ENCODE measurements around the gene NLRP12. TPM values are rescaled to one million over a fixed set of nuclear protein-coding genes. Genes with fewer than 3 reads are reported as not detected.

The NLRP12 gene
- polyA plus RNA-seq, 1 experiment, result not detected

DNA sequence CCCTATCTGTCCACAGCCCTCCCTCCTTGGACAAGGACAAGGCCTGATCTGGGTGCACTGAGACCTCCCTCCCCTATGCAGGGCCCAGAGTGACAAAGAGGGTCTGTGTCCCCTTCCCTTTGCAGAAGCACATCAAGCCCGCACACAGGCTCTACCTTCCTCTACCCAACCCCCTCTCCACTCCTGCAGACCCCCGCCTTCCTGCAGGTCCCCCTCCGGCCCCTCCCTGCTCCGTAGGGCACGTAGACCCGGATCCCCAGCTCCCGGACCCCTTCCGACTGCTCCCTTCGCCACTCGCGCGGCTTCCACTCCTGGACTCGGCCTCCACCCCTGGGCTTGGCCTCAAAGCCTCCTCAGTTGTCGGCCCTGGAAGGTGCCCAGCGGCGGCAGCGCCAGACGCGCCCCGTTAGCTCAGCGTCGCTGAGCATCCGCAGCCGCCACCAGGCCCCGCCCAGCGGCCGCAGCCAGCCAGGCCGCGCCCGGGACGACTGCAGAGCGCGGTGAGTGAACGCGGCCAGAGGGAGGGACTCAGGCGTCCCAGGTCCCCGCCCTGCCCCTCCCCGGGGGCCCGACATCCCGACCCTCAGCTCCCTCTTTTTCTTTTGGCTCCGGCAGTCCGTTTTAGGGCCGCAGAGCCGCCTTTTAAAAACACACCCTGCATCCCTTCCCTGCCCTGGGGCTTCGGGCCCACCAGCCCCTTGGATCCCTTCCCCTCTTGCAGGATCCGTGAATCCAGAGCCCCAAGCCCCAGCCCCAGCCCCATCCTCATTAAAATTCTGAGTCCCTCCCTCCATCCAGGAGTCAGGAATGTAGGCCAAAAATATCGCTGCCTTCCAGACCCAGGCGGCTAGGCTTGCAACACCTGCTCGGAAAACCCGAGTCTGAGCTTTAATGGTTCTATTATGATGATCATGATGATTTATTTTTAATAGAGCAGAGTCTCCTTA lies 42.1 kb upstream of the NLRP12 start:
- H3K27me3 ChIP-seq (ENCODE audit: control insufficient read depth, insufficient read depth, low read length), result no peaks in the 10 kb centered on the region
- no peak for DNase-seq (ENCODE audit: low read depth, low spot score)
- TF ChIP-seq, protein P1, sequence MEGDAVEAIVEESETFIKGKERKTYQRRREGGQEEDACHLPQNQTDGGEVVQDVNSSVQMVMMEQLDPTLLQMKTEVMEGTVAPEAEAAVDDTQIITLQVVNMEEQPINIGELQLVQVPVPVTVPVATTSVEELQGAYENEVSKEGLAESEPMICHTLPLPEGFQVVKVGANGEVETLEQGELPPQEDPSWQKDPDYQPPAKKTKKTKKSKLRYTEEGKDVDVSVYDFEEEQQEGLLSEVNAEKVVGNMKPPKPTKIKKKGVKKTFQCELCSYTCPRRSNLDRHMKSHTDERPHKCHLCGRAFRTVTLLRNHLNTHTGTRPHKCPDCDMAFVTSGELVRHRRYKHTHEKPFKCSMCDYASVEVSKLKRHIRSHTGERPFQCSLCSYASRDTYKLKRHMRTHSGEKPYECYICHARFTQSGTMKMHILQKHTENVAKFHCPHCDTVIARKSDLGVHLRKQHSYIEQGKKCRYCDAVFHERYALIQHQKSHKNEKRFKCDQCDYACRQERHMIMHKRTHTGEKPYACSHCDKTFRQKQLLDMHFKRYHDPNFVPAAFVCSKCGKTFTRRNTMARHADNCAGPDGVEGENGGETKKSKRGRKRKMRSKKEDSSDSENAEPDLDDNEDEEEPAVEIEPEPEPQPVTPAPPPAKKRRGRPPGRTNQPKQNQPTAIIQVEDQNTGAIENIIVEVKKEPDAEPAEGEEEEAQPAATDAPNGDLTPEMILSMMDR (IDR thresholded peaks at IDR 0.05; ENCODE audit: low read depth, low read length), result no peak
- peak overlapping the region; percentile 63 for H3K4me3 ChIP-seq (ENCODE audit: low read depth, low read length)
- CTCF ChIA-PET, result interaction anchor here (0.5 to 1.4 kb wide), 6 partner anchors 13 to 165 kb away, joined by 3 to 5 read pairs (median 4); no protein-coding TSS in a partner anchor
- H3K27ac ChIP-seq (ENCODE audit: low read depth, low read length), result peak overlapping the region; percentile 95
- POLR2A ChIA-PET, result interaction anchor here (0.6 kb wide), 1 partner anchor 1221 kb away, joined by 3 read pairs; no protein-coding TSS in a partner anchor
- H3K9me3 ChIP-seq (ENCODE audit: control insufficient read depth, insufficient read depth, low read length), result no peaks in the 10 kb centered on the region; the same call in 1 of the 2 replicates

DNA sequence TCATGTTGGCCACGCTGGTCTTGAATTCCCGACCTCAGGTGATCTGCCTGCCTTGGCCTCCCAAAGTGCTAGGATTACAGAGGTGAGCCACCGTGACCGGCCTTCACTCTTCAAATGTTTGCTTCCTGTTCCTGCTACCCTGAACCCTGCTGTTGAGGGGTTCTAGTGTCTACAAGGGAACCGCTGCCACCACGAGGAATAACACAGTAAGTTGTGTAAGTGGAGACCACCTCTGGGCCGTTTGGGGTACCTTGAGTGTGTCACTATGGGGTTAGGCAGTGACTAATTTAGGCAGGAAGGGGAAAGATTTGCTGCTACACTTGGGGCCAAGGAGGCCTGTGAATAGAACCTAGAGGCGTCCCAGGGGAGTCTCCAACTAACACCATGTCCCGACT lies 41.4 kb upstream of the NLRP12 start:
- DNase-seq (ENCODE audit: low read depth, low spot score), result no peak
- no peaks in the 10 kb centered on the region; the same call in 1 of the 2 replicates for H3K9me3 ChIP-seq (ENCODE audit: control insufficient read depth, insufficient read depth, low read length)
- TF ChIP-seq, protein P1 (IDR thresholded peaks at IDR 0.05; ENCODE audit: low read depth, low read length), result no peak
- ChIA-PET CTCF (interaction anchor here (0.8 to 1.4 kb wide), 3 partner anchors 73 to 166 kb away, joined by 3 to 5 read pairs (median 4); no protein-coding TSS in a partner anchor), POLR2A (no interaction called here)
- peak overlapping the region; percentile 63 for H3K4me3 ChIP-seq (ENCODE audit: low read depth, low read length)
- H3K27me3 ChIP-seq (ENCODE audit: control insufficient read depth, insufficient read depth, low read length), result no peaks in the 10 kb centered on the region
- H3K27ac ChIP-seq (ENCODE audit: low read depth, low read length), result peak overlapping the region; percentile 39

DNA sequence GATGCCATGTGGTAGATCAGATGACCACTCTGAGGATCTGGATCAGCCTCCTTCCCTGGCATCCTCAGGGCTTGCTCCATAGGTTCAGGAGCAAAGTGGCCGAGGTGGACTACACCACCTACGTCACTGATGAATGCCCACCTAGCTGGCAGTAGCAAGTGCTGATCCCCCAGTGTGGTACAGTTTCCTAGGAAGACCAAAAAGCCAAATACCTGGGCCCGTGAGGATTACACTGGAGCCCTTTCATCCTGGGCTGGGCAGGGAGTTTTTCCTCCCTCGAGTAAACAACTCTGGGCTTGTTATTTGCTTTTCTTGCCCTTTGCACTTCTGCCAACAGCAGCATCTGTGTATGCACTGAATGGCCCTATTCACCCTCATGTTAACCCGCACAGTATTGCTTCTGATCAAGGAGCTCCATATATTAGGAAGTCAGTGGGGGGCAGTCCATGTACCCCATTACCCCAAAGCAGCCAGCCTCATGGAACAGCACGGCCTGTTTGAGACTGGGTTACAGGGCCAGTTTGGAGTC lies 40.3 kb upstream of the NLRP12 start:
- DNase-seq (ENCODE audit: low read depth, low spot score), result no peak
- H3K4me3 ChIP-seq (ENCODE audit: low read depth, low read length), result no peak overlapping the region
- TF ChIP-seq, protein P1 (IDR thresholded peaks at IDR 0.05; ENCODE audit: low read depth, low read length), result no peak
- POLR2A ChIA-PET, result no interaction called here
- H3K27me3 ChIP-seq (ENCODE audit: control insufficient read depth, insufficient read depth, low read length), result no peaks in the 10 kb centered on the region
- H3K27ac ChIP-seq (ENCODE audit: low read depth, low read length), result no peak overlapping the region
- CTCF ChIA-PET, result interaction anchor here (1.0 kb wide), 1 partner anchor 71 kb away, joined by 3 read pairs; no protein-coding TSS in a partner anchor
- H3K9me3 ChIP-seq (ENCODE audit: control insufficient read depth, insufficient read depth, low read length), result no peaks in the 10 kb centered on the region; the same call in 1 of the 2 replicates

DNA sequence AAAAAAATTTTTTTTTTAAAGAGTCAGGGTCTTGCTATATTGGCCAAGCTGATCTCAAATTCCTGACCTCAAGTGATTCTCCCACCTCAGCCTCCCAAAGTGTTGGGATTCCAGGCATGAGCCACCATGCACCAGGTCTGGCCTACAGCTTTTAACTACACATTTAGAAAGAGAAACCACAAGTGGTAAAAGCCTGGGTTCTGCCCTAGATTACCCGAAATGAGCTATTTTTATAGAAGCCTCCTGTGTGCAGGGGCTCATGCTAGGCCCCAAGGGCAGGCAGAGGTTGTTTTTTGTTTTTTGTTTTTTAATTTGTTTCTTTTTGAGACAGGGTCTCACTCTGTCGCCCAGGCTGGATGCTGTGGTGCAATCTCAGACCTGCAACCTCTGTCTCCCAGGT lies 29.6 kb upstream of the NLRP12 start:
- no peaks in the 10 kb centered on the region for H3K9me3 ChIP-seq (ENCODE audit: control insufficient read depth, insufficient read depth, low read length)
- H3K27me3 ChIP-seq (ENCODE audit: control insufficient read depth, insufficient read depth, low read length), result no peaks in the 10 kb centered on the region
- POLR2A ChIA-PET, result no interaction called here
- CTCF ChIA-PET, result interaction anchor here (0.6 to 3.1 kb wide), 12 partner anchors 10 to 575 kb away, joined by 3 to 15 read pairs (median 5); no protein-coding TSS in a partner anchor
- H3K27ac ChIP-seq (ENCODE audit: low read depth, low read length), result no peak overlapping the region
- TF ChIP-seq, protein P1 (IDR thresholded peaks at IDR 0.05; ENCODE audit: low read depth, low read length), result no peak
- no peak overlapping the region for H3K4me3 ChIP-seq (ENCODE audit: low read depth, low read length)
- no peak for DNase-seq (ENCODE audit: low read depth, low spot score)
